ENCODE results near the gene NPS. TPM values are rescaled to one million over a fixed set of nuclear protein-coding genes. Genes with fewer than 3 reads are reported as not detected.

The NPS gene
- total RNA-seq, 1 experiment from 2014 or later: not detected

DNA sequence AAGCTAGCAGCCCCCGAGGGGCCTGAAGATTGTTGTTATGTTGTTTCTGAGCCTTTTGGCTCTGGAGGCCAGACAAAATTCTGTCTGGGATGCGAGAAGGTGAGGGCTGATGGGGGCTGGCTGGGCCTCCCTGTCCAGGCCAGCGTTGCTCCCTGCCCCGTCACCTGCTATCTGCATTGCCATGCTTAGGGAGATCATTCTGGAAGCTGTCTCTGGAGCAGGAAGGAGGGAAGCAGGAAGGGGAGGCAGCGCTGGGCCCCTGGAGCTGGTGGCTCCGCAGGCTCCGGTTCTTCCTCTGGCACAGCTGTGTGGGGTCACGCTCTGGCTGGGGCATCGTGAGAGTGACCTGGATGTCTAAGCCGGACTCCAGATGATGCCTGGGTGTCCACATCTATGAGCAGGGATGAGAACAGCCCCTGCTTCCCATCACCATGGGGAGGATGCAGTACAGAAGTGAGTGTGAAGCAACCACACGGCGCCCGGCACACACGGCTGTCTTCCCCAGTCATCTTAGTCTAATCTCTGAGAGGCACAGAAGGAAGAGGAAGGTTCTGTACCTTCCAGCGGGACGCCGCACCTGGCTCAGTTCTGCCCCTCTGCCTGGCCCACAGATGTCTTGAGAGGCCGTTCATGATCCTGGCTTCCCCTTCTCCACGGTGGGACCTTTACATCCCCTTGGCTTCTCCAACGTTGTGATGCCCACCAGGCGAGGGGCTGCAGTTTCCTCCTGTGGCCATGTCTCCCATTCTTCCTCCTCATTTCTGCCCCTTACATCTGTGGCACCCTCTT lies 11.9 kb upstream of the NPS start:
- Histone ChIP-seq H3K4me1 (ENCODE audit: low read length) (no peaks in the 10 kb centered on the region), H4K20me1 (ENCODE audit: insufficient read depth, low read depth, low read length) (no peaks in the 10 kb centered on the region), H3K4me2 (ENCODE audit: low read depth, low read length, poor library complexity, severe bottlenecking) (no peak overlapping the region), H3K36me3 (ENCODE audit: insufficient read depth, low read length) (no peaks in the 10 kb centered on the region), H3K9me2 (replicated peaks; ENCODE audit: insufficient read depth, low read length) (no peaks in the 10 kb centered on the region), H2AFZ (ENCODE audit: low read length) (no peak overlapping the region), H3K4me3 (ENCODE audit: low read length) (no peak overlapping the region), H3K27me3 (ENCODE audit: low read length) (no peaks in the 10 kb centered on the region), H3K9ac (ENCODE audit: low read length) (no peak overlapping the region), H3K9me3 (ENCODE audit: low read length) (no peaks in the 10 kb centered on the region), H3K79me2 (ENCODE audit: low read length) (no peaks in the 10 kb centered on the region), H3K27ac (ENCODE audit: low read length) (no peak overlapping the region)
- DNase-seq: no peak

- Histone ChIP-seq H3K4me3 (ENCODE audit: low read length) (no peak overlapping the region), H2AFZ (ENCODE audit: low read length) (no peak overlapping the region)
Observed at GRCh38 chr10:127537924-127538323, 11.2 kb upstream of the NPS start.

GRCh38 chr10:127548022-127548421 lies 1.1 kb upstream of the NPS start:
- Histone ChIP-seq H3K9me3 (ENCODE audit: low read length) (peaks cover 3% of the 10 kb centered on the region; the same call in 1 of the 2 replicates), H3K36me3 (ENCODE audit: insufficient read depth, low read length) (no peaks in the 10 kb centered on the region), H4K20me1 (ENCODE audit: insufficient read depth, low read depth, low read length) (no peaks in the 10 kb centered on the region), H3K27me3 (ENCODE audit: low read length) (no peaks in the 10 kb centered on the region), H3K4me2 (ENCODE audit: low read depth, low read length, poor library complexity, severe bottlenecking) (no peak overlapping the region), H3K79me2 (ENCODE audit: low read length) (no peaks in the 10 kb centered on the region), H3K27ac (ENCODE audit: low read length) (no peak overlapping the region), H3K9me2 (replicated peaks; ENCODE audit: insufficient read depth, low read length) (no peaks in the 10 kb centered on the region), H3K4me3 (ENCODE audit: low read length) (no peak overlapping the region), H3K9ac (ENCODE audit: low read length) (no peak overlapping the region), H3K4me1 (ENCODE audit: low read length) (no peaks in the 10 kb centered on the region), H2AFZ (ENCODE audit: low read length) (no peak overlapping the region)
- DNase-seq: no peak

More at GRCh38 chr10:127537924-127538323, 11.2 kb upstream of the NPS start:
- Histone ChIP-seq H3K27ac (ENCODE audit: low read length) (no peak overlapping the region), H3K27me3 (ENCODE audit: low read length) (no peaks in the 10 kb centered on the region), H3K36me3 (ENCODE audit: insufficient read depth, low read length) (no peaks in the 10 kb centered on the region), H3K4me1 (ENCODE audit: low read length) (no peaks in the 10 kb centered on the region), H3K9ac (ENCODE audit: low read length) (no peak overlapping the region), H3K9me2 (replicated peaks; ENCODE audit: insufficient read depth, low read length) (no peaks in the 10 kb centered on the region), H4K20me1 (ENCODE audit: insufficient read depth, low read depth, low read length) (no peaks in the 10 kb centered on the region), H3K79me2 (ENCODE audit: low read length) (no peaks in the 10 kb centered on the region), H3K9me3 (ENCODE audit: low read length) (no peaks in the 10 kb centered on the region), H3K4me2 (ENCODE audit: low read depth, low read length, poor library complexity, severe bottlenecking) (no peak overlapping the region)
- no peak for DNase-seq

DNA sequence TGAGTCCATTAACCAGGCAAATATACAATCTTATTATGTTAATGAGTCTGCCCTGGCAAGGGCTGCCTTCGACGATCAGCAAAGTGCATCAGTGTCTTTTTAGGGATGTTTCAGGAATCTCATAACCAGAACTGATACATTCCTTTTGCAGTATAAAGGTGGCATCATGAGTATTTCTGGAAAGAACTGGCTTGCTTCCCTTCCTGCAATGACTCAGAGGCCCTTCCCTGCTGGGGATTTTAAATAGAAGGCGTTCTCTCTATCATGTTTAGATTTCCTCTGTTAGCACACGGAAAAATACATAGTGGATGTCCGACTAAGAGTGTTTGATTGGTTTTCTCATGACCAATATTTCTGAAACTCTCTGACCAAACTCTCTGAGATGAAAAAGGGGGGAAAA lies 1.8 kb downstream of the NPS start:
- Histone ChIP-seq H3K4me3 (ENCODE audit: low read length) (no peak overlapping the region), H3K4me2 (ENCODE audit: low read depth, low read length, poor library complexity, severe bottlenecking) (no peak overlapping the region), H3K9ac (ENCODE audit: low read length) (no peak overlapping the region), H2AFZ (ENCODE audit: low read length) (no peak overlapping the region), H4K20me1 (ENCODE audit: insufficient read depth, low read depth, low read length) (no peaks in the 10 kb centered on the region), H3K27ac (ENCODE audit: low read length) (no peak overlapping the region), H3K27me3 (ENCODE audit: low read length) (no peaks in the 10 kb centered on the region), H3K9me2 (replicated peaks; ENCODE audit: insufficient read depth, low read length) (no peaks in the 10 kb centered on the region), H3K9me3 (ENCODE audit: low read length) (peaks cover 3% of the 10 kb centered on the region; the same call in 1 of the 2 replicates), H3K79me2 (ENCODE audit: low read length) (no peaks in the 10 kb centered on the region), H3K4me1 (ENCODE audit: low read length) (no peaks in the 10 kb centered on the region), H3K36me3 (ENCODE audit: insufficient read depth, low read length) (no peaks in the 10 kb centered on the region)
- no peak for DNase-seq

DNA sequence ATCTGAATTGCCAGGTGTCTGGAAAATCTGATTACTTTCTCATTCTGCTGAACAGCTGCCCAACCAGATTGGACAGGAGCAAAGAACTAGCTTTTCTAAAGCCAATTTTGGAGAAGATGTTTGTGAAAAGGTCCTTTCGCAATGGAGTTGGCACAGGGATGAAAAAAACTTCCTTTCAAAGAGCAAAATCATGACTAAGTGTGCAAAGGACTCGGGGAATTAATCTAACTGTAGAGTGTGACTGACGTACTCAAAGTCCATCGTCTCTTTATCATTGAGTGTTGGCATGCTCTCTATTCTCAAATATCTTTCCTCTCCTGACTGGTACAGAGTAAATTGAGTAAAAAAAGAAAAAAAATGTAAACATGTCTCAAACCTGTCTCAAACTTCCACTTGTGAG lies 3.3 kb downstream of the NPS start:
- Histone ChIP-seq H3K27ac (ENCODE audit: low read length) (no peak overlapping the region), H4K20me1 (ENCODE audit: insufficient read depth, low read depth, low read length) (no peaks in the 10 kb centered on the region), H3K9me3 (ENCODE audit: low read length) (no peaks in the 10 kb centered on the region), H3K79me2 (ENCODE audit: low read length) (no peaks in the 10 kb centered on the region), H3K9me2 (replicated peaks; ENCODE audit: insufficient read depth, low read length) (no peaks in the 10 kb centered on the region), H3K9ac (ENCODE audit: low read length) (no peak overlapping the region), H3K27me3 (ENCODE audit: low read length) (no peaks in the 10 kb centered on the region), H3K36me3 (ENCODE audit: insufficient read depth, low read length) (no peaks in the 10 kb centered on the region), H3K4me3 (ENCODE audit: low read length) (no peak overlapping the region), H3K4me2 (ENCODE audit: low read depth, low read length, poor library complexity, severe bottlenecking) (no peak overlapping the region), H3K4me1 (ENCODE audit: low read length) (no peaks in the 10 kb centered on the region), H2AFZ (ENCODE audit: low read length) (no peak overlapping the region)
- DNase-seq: no peak

DNA sequence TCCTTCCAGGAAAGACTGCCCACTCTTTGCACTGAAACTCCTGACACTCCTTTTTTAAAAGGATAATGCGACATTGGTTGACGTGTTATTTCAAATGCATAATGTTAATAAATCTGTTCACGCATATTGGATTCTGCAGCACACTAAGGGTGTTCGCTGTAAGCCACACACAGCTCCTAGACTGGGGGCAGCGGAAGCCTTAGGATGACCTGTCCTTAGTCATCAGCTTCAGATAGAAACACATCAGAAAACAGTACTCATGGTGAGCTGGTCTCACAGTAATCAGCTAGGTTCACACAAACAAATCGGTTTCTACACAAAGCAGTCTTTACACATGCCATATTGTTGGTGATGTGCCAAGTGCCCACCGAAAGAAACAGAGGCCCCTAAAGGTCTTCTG lies 4.3 kb downstream of the NPS start:
- no peaks in the 10 kb centered on the region for H3K36me3 ChIP-seq (ENCODE audit: insufficient read depth, low read length)
- DNase-seq: no peak
- H3K4me1 ChIP-seq (ENCODE audit: low read length): no peaks in the 10 kb centered on the region
- H4K20me1 ChIP-seq (ENCODE audit: insufficient read depth, low read depth, low read length): no peaks in the 10 kb centered on the region
- no peak overlapping the region for H3K4me3 ChIP-seq (ENCODE audit: low read length)
- no peaks in the 10 kb centered on the region for H3K27me3 ChIP-seq (ENCODE audit: low read length)
- H3K9me3 ChIP-seq (ENCODE audit: low read length): no peaks in the 10 kb centered on the region
- no peak overlapping the region for H3K4me2 ChIP-seq (ENCODE audit: low read depth, low read length, poor library complexity, severe bottlenecking)
- no peak overlapping the region for H2AFZ ChIP-seq (ENCODE audit: low read length)
- no peaks in the 10 kb centered on the region for H3K9me2 ChIP-seq (replicated peaks; ENCODE audit: insufficient read depth, low read length)
- no peak overlapping the region for H3K27ac ChIP-seq (ENCODE audit: low read length)
- H3K9ac ChIP-seq (ENCODE audit: low read length): no peak overlapping the region
- H3K79me2 ChIP-seq (ENCODE audit: low read length): no peaks in the 10 kb centered on the region

GRCh38 chr10:127556916-127557315 lies 7.8 kb downstream of the NPS start:
- Histone ChIP-seq H4K20me1 (ENCODE audit: insufficient read depth, low read depth, low read length) (no peaks in the 10 kb centered on the region), H3K4me3 (ENCODE audit: low read length) (no peak overlapping the region), H3K79me2 (ENCODE audit: low read length) (no peaks in the 10 kb centered on the region), H3K4me2 (ENCODE audit: low read depth, low read length, poor library complexity, severe bottlenecking) (no peak overlapping the region), H3K4me1 (ENCODE audit: low read length) (no peaks in the 10 kb centered on the region), H3K36me3 (ENCODE audit: insufficient read depth, low read length) (no peaks in the 10 kb centered on the region), H2AFZ (ENCODE audit: low read length) (no peak overlapping the region), H3K9me2 (replicated peaks; ENCODE audit: insufficient read depth, low read length) (no peaks in the 10 kb centered on the region), H3K27ac (ENCODE audit: low read length) (no peak overlapping the region), H3K9ac (ENCODE audit: low read length) (no peak overlapping the region), H3K9me3 (ENCODE audit: low read length) (no peaks in the 10 kb centered on the region), H3K27me3 (ENCODE audit: low read length) (no peaks in the 10 kb centered on the region)
- no peak for DNase-seq

- Histone ChIP-seq H3K36me3 (ENCODE audit: insufficient read depth, low read length) (no peaks in the 10 kb centered on the region), H3K27ac (ENCODE audit: low read length) (no peak overlapping the region), H3K4me3 (ENCODE audit: low read length) (no peak overlapping the region), H2AFZ (ENCODE audit: low read length) (no peak overlapping the region), H3K27me3 (ENCODE audit: low read length) (no peaks in the 10 kb centered on the region), H3K4me2 (ENCODE audit: low read depth, low read length, poor library complexity, severe bottlenecking) (no peak overlapping the region), H3K9me3 (ENCODE audit: low read length) (no peaks in the 10 kb centered on the region), H3K79me2 (ENCODE audit: low read length) (no peaks in the 10 kb centered on the region), H3K9me2 (replicated peaks; ENCODE audit: insufficient read depth, low read length) (no peaks in the 10 kb centered on the region), H3K4me1 (ENCODE audit: low read length) (no peaks in the 10 kb centered on the region), H3K9ac (ENCODE audit: low read length) (no peak overlapping the region), H4K20me1 (ENCODE audit: insufficient read depth, low read depth, low read length) (no peaks in the 10 kb centered on the region)
- no peak for DNase-seq
Observed at GRCh38 chr10:127561647-127562046, 12.5 kb downstream of the NPS start.

Measured in Karpas-422 (cell line).